Omental fat pad (tissue), 4 donors: ENCODE measurements around the gene MTO1. TPM values are rescaled to one million over a fixed set of nuclear protein-coding genes. Genes with fewer than 3 reads are reported as not detected.

Source experiments
- ATAC-seq: fragments of 150-250 bp; one replicate; pipeline ENCODE4 v1.9.1; 2016; ENCODE audit warnings: mild to moderate bottlenecking, moderate library complexity; ENCODE audit not compliant: low FRiP score
- DNase-seq: peaks from one replicate; pipeline ENCODE4 v3.0.0-alpha.2; 2019; ENCODE audit warnings: low spot score
- total RNA-seq, 4 donors: library from RNA; depleted of rRNA; stranded (reverse); fragments of >200 nt; gene quantifications; one replicate each; pipeline ENCODE4 v1.1.0, GENCODE V29; 2016
- TF ChIP-seq, protein P1 (sequence below), 3 donors: fragments of 450-650 bp; IDR thresholded peaks; one replicate each; pipeline ENCODE4 v1.5.1; 2016 to 2017; ENCODE audit warnings: antibody characterized with exemption in 3 of 3, mild to moderate bottlenecking in 3 of 3, moderate library complexity in 2 of 3

MTO1 gene
- total RNA-seq, 4 donors from 2014 or later: 17.7 to 24.7 (median 20.7) TPM

DNA sequence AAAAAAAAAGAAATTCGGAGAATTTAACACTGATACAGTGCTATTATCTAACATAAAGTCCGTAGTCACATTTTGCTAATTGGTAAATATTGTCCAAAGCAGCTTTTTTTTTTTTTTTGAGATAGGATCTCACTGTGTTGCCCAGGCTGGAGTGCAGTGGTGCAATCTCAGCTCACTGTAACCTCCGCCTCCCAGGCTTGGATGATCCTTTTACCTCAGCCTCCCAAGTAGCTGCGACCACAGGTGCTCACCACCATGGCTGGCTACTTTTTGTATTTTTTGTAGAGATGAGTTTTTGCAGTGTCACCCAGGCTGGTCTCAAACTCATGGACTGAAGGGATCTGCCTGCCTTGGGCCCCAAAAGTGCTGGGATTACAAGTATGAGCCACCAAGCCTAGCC, 15.9 kb downstream of the MTO1 start:
- TF ChIP-seq, protein P1, sequence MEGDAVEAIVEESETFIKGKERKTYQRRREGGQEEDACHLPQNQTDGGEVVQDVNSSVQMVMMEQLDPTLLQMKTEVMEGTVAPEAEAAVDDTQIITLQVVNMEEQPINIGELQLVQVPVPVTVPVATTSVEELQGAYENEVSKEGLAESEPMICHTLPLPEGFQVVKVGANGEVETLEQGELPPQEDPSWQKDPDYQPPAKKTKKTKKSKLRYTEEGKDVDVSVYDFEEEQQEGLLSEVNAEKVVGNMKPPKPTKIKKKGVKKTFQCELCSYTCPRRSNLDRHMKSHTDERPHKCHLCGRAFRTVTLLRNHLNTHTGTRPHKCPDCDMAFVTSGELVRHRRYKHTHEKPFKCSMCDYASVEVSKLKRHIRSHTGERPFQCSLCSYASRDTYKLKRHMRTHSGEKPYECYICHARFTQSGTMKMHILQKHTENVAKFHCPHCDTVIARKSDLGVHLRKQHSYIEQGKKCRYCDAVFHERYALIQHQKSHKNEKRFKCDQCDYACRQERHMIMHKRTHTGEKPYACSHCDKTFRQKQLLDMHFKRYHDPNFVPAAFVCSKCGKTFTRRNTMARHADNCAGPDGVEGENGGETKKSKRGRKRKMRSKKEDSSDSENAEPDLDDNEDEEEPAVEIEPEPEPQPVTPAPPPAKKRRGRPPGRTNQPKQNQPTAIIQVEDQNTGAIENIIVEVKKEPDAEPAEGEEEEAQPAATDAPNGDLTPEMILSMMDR (IDR thresholded peaks at IDR 0.05): no peak
- ATAC-seq (no peak), DNase-seq (no peak)

DNA sequence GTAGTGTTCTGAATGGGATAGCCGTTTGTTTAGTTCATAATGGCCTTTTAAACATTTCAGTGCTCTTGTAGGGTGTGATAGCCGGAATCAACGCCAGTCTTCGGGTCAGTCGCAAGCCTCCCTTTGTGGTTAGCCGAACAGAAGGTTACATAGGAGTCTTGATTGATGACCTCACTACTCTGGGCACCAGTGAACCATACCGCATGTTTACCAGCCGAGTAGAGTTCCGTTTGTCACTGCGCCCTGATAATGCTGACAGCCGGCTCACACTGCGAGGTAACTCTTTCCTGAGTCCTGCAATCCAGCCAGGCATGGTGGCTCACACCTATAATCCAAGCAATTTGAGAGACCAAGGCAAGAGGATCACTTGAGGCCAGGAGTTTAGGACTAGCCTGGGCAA, 20.4 kb downstream of the MTO1 start:
- TF ChIP-seq, protein P1 (IDR thresholded peaks at IDR 0.05): no peak
- DNase-seq: no peak
- ATAC-seq: no peak

DNA sequence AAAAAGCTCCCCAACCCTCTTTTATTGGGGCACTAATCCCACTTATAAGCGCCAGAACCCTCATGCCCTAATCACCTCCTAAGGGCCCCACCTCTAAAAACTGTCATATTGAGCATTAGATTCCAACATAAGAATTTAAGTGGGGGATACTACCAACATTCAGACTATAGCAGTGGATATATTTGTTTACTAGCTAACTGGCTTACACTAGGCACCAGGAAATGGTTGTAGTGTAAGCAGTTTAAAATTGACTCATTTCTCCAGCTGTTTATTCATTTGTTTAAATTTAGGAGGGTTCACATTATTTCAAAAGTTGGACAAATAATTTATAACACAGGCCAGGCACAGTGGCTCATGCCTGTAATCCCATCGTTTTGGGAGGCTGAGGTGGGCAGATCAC, 22.9 kb downstream of the MTO1 start:
- ATAC-seq (no peak), DNase-seq (no peak)
- TF ChIP-seq, protein P1 (IDR thresholded peaks at IDR 0.05): no peak

DNA sequence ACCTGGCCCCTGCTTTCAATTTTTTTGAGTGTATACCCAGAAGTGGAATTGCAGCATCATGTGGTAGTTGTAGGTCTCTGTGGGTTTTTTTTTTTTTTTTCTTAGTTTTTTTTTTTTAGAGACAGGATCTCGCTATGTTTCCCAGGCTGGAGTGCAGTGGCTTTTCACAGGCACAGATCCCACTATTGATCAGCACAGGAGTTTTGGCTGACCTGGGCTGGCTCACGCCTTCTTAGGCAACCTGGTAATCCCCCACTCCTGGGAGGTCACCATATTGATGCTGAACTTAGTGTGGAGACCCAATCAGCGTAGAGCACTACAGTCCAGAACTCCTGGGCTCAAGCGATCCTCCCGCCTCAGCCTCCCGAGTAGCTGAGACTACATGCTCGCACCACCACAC, 25.9 kb downstream of the MTO1 start:
- ATAC-seq (no peak), DNase-seq (no peak)
- TF ChIP-seq, protein P1 (IDR thresholded peaks at IDR 0.05): no peak

DNA sequence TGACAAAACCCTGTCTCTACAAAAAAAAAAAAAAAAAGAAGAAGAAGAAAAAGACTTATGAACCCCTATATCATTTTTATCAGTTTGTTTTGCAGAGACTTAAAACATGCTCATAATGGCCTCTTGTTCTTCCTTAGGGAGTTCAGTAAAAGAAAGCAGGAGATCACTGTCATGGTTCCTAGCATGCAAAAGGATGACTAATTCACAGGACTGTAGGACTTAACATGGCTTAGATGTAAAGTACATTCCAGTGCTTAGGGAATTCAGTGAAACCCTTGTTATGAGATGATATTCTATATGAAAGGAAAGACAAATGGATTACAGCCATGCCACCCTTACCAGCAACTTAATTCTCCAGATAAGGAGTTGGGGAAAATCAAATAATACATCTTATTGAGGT, 29.8 kb downstream of the MTO1 start:
- DNase-seq: no peak
- TF ChIP-seq, protein P1 (IDR thresholded peaks at IDR 0.05): no peak
- ATAC-seq: no peak

DNA sequence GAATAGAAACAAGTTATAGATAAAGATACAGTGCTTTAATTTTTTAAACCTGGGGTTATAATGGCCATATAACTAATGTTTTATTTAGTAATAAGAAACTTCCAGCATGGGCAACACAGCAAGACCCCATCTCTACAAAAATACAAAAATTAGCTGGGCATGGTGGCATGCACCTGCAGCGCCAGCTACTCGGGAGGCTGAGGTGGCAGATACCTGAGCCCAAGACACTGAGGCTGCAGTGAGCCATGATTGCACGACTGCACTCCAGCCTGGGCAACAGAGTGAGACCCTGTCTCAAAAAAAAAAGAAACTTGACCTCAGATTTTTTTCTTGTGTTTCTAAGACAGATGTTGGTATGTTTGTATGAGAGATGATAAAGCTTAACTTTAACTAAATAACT, 36.4 kb downstream of the MTO1 start:
- ATAC-seq (no peak), DNase-seq (no peak)
- TF ChIP-seq, protein P1 (IDR thresholded peaks at IDR 0.05): no peak

GRCh38 chr6:73503027-73503772, 41.7 kb downstream of the MTO1 start:
- TF ChIP-seq, protein P1 (IDR thresholded peaks at IDR 0.05): no peak
- ATAC-seq (no peak), DNase-seq (no peak)
